ENCODE data around the gene OR52H1.

- TF ChIP-seq CTCF (IDR thresholded peaks at IDR 0.05) = no peak
- no peak for TF ChIP-seq POLR2AphosphoS5 (IDR thresholded peaks at IDR 0.05)
- TF ChIP-seq EP300 (IDR thresholded peaks at IDR 0.05) = no peak
- no peak for TF ChIP-seq POLR2A (IDR thresholded peaks at IDR 0.05)
Observed at GRCh38 chr11:5575152-5575551, 26.8 kb upstream of the OR52H1 start.
